Measurements from ENCODE around the gene COQ8A.

Gene COQ8A

DNA sequence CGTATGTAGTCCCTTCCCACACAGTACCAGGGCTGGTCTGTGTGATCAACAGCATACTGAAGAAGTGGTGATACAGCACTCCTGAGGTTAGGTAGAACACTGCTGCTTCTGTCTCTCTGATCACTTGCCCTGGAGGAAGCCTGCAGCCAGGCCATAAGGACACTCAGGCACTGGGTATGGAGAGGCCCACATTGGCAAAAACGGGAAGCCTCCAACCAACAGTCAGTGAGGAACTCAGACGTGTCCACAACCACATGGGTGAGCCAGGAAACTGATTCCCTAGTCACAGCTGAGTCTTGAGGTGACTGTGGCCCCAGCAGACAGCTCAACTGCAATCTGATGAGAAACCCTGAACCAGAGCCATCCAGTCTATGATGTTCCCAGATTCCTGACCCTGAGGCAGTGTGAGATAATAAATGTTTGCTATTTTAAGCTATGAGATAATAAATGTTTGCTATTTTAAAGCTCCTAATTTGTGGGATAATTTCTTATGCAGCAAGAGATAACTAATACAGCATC lies 62.5 kb downstream of the COQ8A start:
- in situ Hi-C loops (cut with MboI; ENCODE audit: low sequenced_read_pairs), result no loop called here

DNA sequence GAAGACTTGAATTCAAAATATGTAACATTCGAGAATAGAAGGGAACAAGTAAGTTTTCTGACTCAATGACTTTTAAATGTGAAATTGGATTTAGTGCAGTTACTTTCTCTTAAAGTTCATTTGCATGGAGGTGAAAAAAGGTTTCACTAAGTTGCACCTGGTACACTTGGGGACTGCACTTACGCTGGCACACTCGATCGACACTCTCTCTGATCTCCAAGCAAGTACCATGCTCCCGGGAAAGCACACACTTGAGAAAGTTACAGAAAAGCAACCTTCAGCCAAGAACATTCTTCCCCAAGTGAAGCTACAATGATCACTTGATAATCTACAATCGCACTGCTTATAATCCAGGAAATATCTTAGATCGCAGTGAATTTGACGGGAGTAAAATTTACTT lies 63.1 kb downstream of the COQ8A start:
- in situ Hi-C loops (cut with MboI; ENCODE audit: low sequenced_read_pairs), result no loop called here

DNA sequence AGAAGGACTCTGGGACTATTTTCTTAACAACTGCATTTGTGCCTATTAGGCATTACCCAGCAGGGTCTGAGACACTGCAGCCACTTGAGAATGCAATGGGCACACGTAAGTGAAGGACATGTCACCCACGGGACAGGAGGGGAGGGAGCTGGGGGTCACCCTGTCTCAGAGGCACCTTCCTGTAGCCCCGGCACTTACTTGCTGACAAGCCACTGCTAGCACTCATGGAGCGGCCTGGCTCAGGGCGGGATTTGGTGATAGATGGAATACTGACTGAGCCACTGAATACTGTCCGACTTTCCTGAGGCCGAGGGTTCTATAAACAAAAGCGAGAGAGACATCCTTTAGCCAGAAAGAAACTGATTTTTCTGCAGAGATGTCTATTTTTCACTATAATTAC lies 64.7 kb downstream of the COQ8A start:
- in situ Hi-C loops (cut with MboI; ENCODE audit: low sequenced_read_pairs), result no loop called here

DNA sequence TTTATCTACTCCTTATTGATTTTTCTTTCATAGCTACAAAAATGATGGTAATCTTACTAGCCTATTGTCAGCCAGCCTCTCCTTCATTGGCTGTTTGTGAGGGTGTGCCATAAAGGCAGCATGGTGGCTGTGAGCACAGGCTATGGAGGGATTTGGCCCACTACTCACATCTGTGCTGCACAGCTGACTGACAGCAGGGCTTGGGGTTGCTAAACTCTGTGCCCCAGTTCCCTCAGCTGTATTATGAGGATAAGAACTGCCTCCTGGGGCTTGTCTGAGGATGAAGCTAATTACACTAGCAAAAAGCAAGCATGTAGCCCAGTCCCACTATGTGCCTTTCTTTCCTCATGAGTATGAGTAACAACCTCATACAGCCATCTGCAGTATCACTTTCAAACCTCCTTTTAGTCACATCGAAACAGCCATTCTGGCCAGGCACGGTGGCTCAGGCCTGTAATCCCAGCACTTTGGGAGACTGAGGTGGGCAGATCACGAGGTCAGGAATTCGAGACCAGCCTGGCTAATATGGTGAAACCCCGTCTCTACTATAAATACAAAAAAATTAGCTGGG lies 66.2 kb downstream of the COQ8A start:
- in situ Hi-C loops (cut with MboI; ENCODE audit: low sequenced_read_pairs), result no loop called here

DNA sequence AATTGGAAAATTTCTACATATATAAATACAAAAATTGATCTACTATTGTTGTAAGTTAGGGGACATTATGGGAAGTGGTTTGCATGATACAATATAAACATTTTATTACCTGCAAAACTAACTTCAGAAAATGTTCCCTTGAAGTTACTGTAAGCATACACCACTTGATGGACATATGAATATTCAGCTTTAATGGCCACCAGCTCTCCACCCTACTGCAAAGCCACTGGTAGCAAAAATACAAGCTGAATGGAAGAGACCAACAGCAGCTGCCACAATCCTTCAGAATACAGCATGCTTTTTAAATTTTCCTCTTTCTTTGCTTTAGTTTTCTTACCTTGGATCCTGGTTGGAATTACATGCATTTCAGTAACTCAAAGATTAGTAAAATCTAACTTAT lies 69.8 kb downstream of the COQ8A start:
- in situ Hi-C loops (cut with MboI; ENCODE audit: low sequenced_read_pairs), result no loop called here

DNA sequence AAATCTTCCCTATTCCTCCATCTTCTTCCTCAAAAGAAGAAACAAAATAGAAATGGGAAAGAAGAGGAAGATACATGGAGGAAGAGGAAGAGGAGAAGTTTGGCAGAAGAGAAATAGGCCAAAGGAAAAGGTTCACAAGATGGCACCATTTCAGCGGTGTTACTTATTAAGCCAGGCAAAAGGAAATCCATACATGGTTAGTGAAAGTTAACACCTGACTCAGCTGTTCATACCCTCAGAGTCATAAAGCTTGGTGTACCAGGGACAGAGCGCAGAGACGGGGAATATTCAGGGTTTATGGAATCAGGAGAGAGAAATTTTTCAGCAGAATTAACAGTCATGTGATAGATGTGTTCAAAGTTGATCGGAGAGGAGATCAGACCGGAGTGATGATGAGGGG lies 70.6 kb downstream of the COQ8A start:
- in situ Hi-C loops (cut with MboI; ENCODE audit: low sequenced_read_pairs), result no loop called here

DNA sequence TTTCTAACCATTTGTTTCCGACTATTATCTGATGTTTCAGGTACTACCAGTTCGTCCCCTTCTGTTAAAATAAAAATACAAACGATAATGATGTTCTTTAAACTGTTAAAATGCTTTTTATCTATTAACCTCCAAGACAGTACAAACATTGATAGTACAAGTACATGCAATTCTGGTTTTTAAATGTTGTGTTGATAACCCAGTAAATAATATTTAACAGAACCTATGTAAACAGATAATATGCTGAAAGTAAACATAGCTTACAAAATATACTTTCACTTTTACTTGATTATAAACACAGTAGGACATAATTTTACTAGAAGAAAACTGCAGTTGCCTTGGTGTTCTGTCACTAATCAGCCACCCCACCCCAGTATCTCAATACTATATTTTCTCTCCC lies 76.9 kb downstream of the COQ8A start:
- in situ Hi-C loops (cut with MboI; ENCODE audit: low sequenced_read_pairs), result no loop called here

DNA sequence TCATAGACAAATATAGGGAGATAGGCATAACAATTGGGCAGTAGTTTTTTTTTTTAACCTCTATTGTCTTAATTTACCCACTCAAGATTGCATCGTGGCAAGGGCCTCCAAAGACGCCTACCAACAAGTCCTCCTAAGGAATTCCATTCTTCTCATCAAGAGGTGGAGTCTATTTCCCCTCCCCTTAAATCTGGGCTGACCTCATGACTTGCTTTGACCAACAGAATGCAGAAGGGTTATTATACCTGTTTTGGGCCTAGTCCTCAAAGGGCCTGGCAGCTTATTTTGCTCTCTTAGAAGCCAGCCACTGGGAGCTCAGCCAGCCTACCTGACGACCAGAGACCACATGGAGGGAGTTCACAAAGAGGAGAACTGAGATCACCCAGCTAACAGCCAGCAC lies 92.3 kb downstream of the COQ8A start:
- in situ Hi-C loops (cut with MboI; ENCODE audit: low sequenced_read_pairs), result no loop called here

DNA sequence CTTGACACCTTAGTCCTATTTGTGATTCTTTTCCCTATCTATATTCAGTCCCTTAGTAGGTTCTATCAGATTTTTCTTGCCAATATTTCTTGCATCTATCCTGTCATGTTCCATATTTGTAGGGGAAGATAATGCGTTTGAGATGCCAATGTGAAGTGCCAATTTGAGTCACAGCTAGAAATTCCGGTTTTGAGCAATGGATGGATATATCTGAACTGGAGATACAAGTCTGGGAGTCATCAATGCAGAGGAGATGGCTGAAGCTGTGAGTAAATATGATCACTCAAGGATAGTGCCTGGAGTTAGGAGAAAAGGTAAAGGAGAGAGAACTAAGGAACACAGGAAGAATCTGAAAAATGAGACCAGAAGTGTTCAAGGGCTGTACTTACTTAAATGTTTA lies 93.8 kb downstream of the COQ8A start:
- in situ Hi-C loops (cut with MboI; ENCODE audit: low sequenced_read_pairs), result no loop called here

DNA sequence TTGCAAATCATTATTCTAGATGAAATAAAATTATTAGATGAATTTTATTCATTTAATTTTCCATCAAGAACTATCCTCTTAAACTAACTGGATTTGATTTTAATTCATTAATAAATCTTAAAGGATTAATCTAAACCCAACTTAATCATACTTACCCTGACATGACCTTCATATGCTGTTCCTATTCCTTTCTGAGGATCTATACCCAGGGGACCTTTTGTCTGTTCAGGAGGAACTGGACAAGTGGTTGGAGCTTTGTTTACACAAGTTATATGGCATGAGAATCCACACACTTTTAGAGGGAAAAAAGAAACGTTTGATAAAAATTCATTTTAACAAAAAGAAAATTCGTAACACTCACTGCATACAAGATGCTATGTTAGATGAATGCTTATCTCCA lies 95.2 kb downstream of the COQ8A start:
- in situ Hi-C loops (cut with MboI; ENCODE audit: low sequenced_read_pairs), result no loop called here

DNA sequence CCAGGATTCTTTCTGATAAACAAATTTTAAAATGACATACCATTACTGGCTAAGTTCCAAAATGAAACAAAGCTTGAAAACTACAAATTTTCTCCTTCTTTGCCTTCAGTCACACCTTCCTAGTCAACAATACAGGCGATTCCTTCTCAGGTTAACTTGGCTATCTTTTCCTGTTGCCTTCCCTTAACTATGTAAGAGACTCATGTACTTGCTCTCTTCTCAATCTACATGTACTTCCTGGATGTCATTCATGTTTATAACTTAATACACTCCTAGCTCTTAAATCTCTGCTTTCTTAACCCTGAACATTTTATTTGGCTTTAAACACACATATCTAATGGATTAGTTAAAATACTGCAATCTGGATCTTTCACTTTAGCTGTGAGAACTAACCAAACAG lies 97.0 kb downstream of the COQ8A start:
- in situ Hi-C loops (cut with MboI; ENCODE audit: low sequenced_read_pairs), result no loop called here

Data from hTERT RPE-1 (cell line).